Endothelial cell of umbilical vein (primary cell): Measurements from ENCODE around the gene GFOD1. TPM values are rescaled to one million over a fixed set of nuclear protein-coding genes. Genes with fewer than 3 reads are reported as not detected.

Source experiments
- BruUV-seq: library from RNA; stranded (reverse); fragments of 400-500 nt; replicated peaks from 2 replicates; lab custom pipeline; 2021; lab: Mats Ljungman, UMichigan
- CTCF ChIA-PET: fragments of 300-600, 350-600 bp; sonication (Branson Sonifier 250); formaldehyde crosslinking; loops from one replicate; lab custom pipeline; 2021; ENCODE audit warnings: antibody characterized with exemption, inconsistent platforms; lab: Charles Lee
- POLR2A ChIA-PET: fragments of 300-600, 350-600 bp; sonication (Branson Sonifier 250); formaldehyde crosslinking; loops from one replicate; lab custom pipeline; 2021; ENCODE audit warnings: antibody characterized with exemption, inconsistent platforms; lab: Charles Lee
- DNase-seq: peaks from one replicate; pipeline ENCODE4 v3.0.0-alpha.2; 2011; ENCODE audit warnings: low read depth, low spot score
- FAIRE-seq: peaks from 2 replicates; lab custom pipeline; 2011; peaks lifted over from hg19 to GRCh38; lab: Jason Lieb, UNC
- H2AFZ ChIP-seq: 2 replicates; pipeline ENCODE4 v1.6.0; 2012; ENCODE audit warnings: low read depth, low read length, control low read depth, inconsistent platforms
- H3K27ac ChIP-seq: 2 replicates; pipeline ENCODE4 v1.5.1; 2011; ENCODE audit warnings: low read depth, mild to moderate bottlenecking, control low read depth, low read length, moderate library complexity; ENCODE audit not compliant: insufficient read depth
- H3K27me3 ChIP-seq, 2 experiments: 2 replicates each; pipeline versions ENCODE4 v1.6.0 to v1.6.1; 2011; ENCODE audit warnings: low read length in 2 of 2, mixed read lengths in 1 of 2; ENCODE audit not compliant: control insufficient read depth in 2 of 2, insufficient read depth in 2 of 2
- H3K36me3 ChIP-seq, 2 experiments: 2 replicates in 1 of 2; 3 replicates in 1 of 2; pipeline ENCODE4 v1.5.1; 2011; ENCODE audit warnings: low read length in 2 of 2, mild to moderate bottlenecking in 1 of 2, moderate library complexity in 1 of 2; ENCODE audit not compliant: control insufficient read depth in 2 of 2, insufficient read depth in 2 of 2; ENCODE audit errors: extremely low read depth in 1 of 2
- H3K4me1 ChIP-seq: 3 replicates; pipeline ENCODE4 v1.5.1; 2011; ENCODE audit warnings: mild to moderate bottlenecking, low read length; ENCODE audit not compliant: control insufficient read depth, insufficient read depth; ENCODE audit errors: extremely low read depth
- H3K4me2 ChIP-seq: 2 replicates; pipeline ENCODE4 v1.6.1; 2011; ENCODE audit warnings: low read length, control low read depth, mixed read lengths; ENCODE audit not compliant: insufficient read depth
- H3K4me3 ChIP-seq, 3 experiments: fragments of 200-600 bp in 1 of 3; sonication (generic), shearing (Covaris generic) in 1 of 3; replicated peaks in 1 of 3; 2 replicates each; pipeline ENCODE4 v1.5.1; 2011 to 2016; ENCODE audit warnings: control low read depth in 3 of 3, low read length in 3 of 3, mild to moderate bottlenecking in 2 of 3, inconsistent platforms in 1 of 3, low read depth in 1 of 3, moderate library complexity in 1 of 3; ENCODE audit not compliant: insufficient read depth in 1 of 3
- H3K79me2 ChIP-seq: 2 replicates; pipeline ENCODE4 v1.6.0; 2012; ENCODE audit warnings: low read length, inconsistent platforms; ENCODE audit not compliant: control insufficient read depth, insufficient read depth
- H3K9ac ChIP-seq: replicated peaks from 2 replicates; pipeline ENCODE3; 2011; ENCODE audit warnings: low read length, control low read depth; ENCODE audit not compliant: insufficient read depth; ENCODE audit errors: extremely low read depth
- H3K9me1 ChIP-seq: replicated peaks from 3 replicates; pipeline ENCODE4 v1.6.0; 2011; ENCODE audit warnings: mild to moderate bottlenecking, low read length; ENCODE audit not compliant: control insufficient read depth, insufficient read depth; ENCODE audit errors: extremely low read depth
- H3K9me3 ChIP-seq: replicated peaks from 2 replicates; pipeline ENCODE4 v1.5.1; 2012; ENCODE audit warnings: low read length, inconsistent platforms; ENCODE audit not compliant: control insufficient read depth, insufficient read depth
- H4K20me1 ChIP-seq: replicated peaks from 2 replicates; pipeline ENCODE3; 2011; ENCODE audit warnings: mild to moderate bottlenecking, low read length; ENCODE audit not compliant: control insufficient read depth, insufficient read depth; ENCODE audit errors: extremely low read depth
- EZH2 ChIP-seq: IDR thresholded peaks from 2 replicates; pipeline ENCODE4 v1.6.1; 2012; ENCODE audit warnings: borderline replicate concordance, low read depth, mild to moderate bottlenecking, moderate library complexity, low read length, inconsistent platforms; ENCODE audit not compliant: severe bottlenecking
- FOS ChIP-seq: IDR thresholded peaks from 2 replicates; pipeline ENCODE4 v1.6.1; 2011; ENCODE audit warnings: mild to moderate bottlenecking, low read length, moderate library complexity, borderline replicate concordance; ENCODE audit not compliant: insufficient read depth
- GATA2 ChIP-seq: IDR thresholded peaks from 2 replicates; pipeline ENCODE4 v1.7.0; 2011; ENCODE audit warnings: low read depth, mild to moderate bottlenecking, moderate library complexity, mixed read lengths, low read length; ENCODE audit not compliant: insufficient read length, insufficient read depth
- JUN ChIP-seq: IDR thresholded peaks from 2 replicates; pipeline ENCODE4 v1.6.1; 2011; ENCODE audit warnings: borderline replicate concordance, low read depth; ENCODE audit not compliant: insufficient read length, insufficient read depth
- MAX ChIP-seq: IDR thresholded peaks from 2 replicates; pipeline ENCODE4 v1.6.1; 2011; ENCODE audit not compliant: insufficient read depth, insufficient read length
- MYC ChIP-seq: IDR thresholded peaks from one replicate; pipeline ENCODE4 v1.6.1; 2011; ENCODE audit warnings: mild to moderate bottlenecking, low read depth, low read length
- POLR2A ChIP-seq: IDR thresholded peaks from 2 replicates; pipeline ENCODE4 v1.6.1; 2012; ENCODE audit warnings: low read depth, mild to moderate bottlenecking, control low read depth, low read length
- POLR2AphosphoS5 ChIP-seq: IDR thresholded peaks from 2 replicates; pipeline ENCODE4 v1.6.1; 2012; ENCODE audit warnings: low read depth, mild to moderate bottlenecking, control low read depth, low read length, moderate library complexity; ENCODE audit not compliant: insufficient read depth
- dilution Hi-C: fragments of 300-500 bp; cut with MboI; formaldehyde crosslinking; loops from one replicate; pipeline ENCODE4 v1.15.0; 2019; ENCODE audit warnings: low sequenced_read_pairs; ENCODE audit not compliant: extremely low pct_ligation_motif_present
- intact Hi-C: fragments of 100-400 bp; cut with micrococcal nuclease; formaldehyde crosslinking; loops from one replicate; pipeline ENCODE4 v1.10.0; 2022
- polyA plus RNA-seq, 4 experiments: library from polyadenylated mRNA; depleted of rRNA in 3 of 4; stranded (reverse) in 3 of 4; unstranded in 1 of 4; fragments of >200 nt; gene quantifications; 2 replicates each; pipeline versions ENCODE4 v1.2.1 to v1.2.3, GENCODE V29; 2011 to 2012; ENCODE audit warnings: missing spikeins in 1 of 4
- total RNA-seq: library from RNA; stranded (reverse); gene quantifications from 2 replicates; pipeline ENCODE4 v1.2.3, GENCODE V29; 2021
- TF ChIP-seq, protein P1 (sequence below), 2 donors: IDR thresholded peaks; 1 replicate in 1 of 2; 2 replicates in 1 of 2; pipeline ENCODE4 v1.5.1; 2011; ENCODE audit warnings: low read length in 2 of 2, mild to moderate bottlenecking in 2 of 2, moderate library complexity in 2 of 2, control low read depth in 1 of 2, inconsistent platforms in 1 of 2, low read depth in 1 of 2; ENCODE audit not compliant: insufficient read depth in 1 of 2; ENCODE audit errors: extremely low read depth in 1 of 2

GFOD1 gene
- total and polyA plus RNA-seq, 2 donors (not counting 3 experiments of a cell fraction or from before 2014, with no cell fraction given): 12.1 to 24.1 TPM

- Histone ChIP-seq H3K4me1 (no peaks in the 10 kb centered on the region), H3K9me1 (no peaks in the 10 kb centered on the region), H3K36me3 (no peaks in the 10 kb centered on the region), H3K4me2 (no peak overlapping the region), H3K27me3 (no peaks in the 10 kb centered on the region), H3K9me3 (no peaks in the 10 kb centered on the region), H3K4me3 (no peak overlapping the region), H3K9ac (no peak overlapping the region), H2AFZ (no peak overlapping the region), H3K79me2 (peaks cover 2% of the 10 kb centered on the region), H3K27ac (no peak overlapping the region), H4K20me1 (no peaks in the 10 kb centered on the region)
- ChIA-PET CTCF (no interaction called here), POLR2A (no interaction called here)
- FAIRE-seq: no peak
- dilution Hi-C loops (no loop called here), intact Hi-C loops (no loop called here)
- BruUV-seq: no TSS peak
- DNase-seq: no peak
- TF ChIP-seq JUN: no peak
- no peak for TF ChIP-seq FOS
Observed at GRCh38 chr6:13438126-13438525, 49.3 kb downstream of the GFOD1 start.

GRCh38 chr6:13437218-13437996, 50.0 kb downstream of the GFOD1 start:
- BruUV-seq: no TSS peak
- H3K9me3 ChIP-seq: no peaks in the 10 kb centered on the region

More at GRCh38 chr6:13437218-13437996, 50.0 kb downstream of the GFOD1 start:
- Histone ChIP-seq H3K27me3 (no peaks in the 10 kb centered on the region), H3K9me1 (no peaks in the 10 kb centered on the region), H3K9ac (no peak overlapping the region), H3K4me2 (no peak overlapping the region), H2AFZ (no peak overlapping the region), H3K36me3 (no peaks in the 10 kb centered on the region), H3K27ac (no peak overlapping the region), H3K4me3 (no peak overlapping the region), H3K79me2 (peaks cover 2% of the 10 kb centered on the region), H3K4me1 (no peaks in the 10 kb centered on the region), H4K20me1 (no peaks in the 10 kb centered on the region)
- no peak for TF ChIP-seq MYC
- no peak for TF ChIP-seq POLR2A
- no peak for TF ChIP-seq MAX
- no peak for TF ChIP-seq EZH2
- TF ChIP-seq GATA2: no peak
- TF ChIP-seq, protein P1, sequence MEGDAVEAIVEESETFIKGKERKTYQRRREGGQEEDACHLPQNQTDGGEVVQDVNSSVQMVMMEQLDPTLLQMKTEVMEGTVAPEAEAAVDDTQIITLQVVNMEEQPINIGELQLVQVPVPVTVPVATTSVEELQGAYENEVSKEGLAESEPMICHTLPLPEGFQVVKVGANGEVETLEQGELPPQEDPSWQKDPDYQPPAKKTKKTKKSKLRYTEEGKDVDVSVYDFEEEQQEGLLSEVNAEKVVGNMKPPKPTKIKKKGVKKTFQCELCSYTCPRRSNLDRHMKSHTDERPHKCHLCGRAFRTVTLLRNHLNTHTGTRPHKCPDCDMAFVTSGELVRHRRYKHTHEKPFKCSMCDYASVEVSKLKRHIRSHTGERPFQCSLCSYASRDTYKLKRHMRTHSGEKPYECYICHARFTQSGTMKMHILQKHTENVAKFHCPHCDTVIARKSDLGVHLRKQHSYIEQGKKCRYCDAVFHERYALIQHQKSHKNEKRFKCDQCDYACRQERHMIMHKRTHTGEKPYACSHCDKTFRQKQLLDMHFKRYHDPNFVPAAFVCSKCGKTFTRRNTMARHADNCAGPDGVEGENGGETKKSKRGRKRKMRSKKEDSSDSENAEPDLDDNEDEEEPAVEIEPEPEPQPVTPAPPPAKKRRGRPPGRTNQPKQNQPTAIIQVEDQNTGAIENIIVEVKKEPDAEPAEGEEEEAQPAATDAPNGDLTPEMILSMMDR (IDR thresholded peaks at IDR 0.05; ENCODE audit: extremely low read depth in 1 of 2, insufficient read depth in 1 of 2, low read depth in 1 of 2, low read length in 2 of 2): no peak
- TF ChIP-seq FOS: no peak
- no peak for TF ChIP-seq JUN
- TF ChIP-seq POLR2AphosphoS5: no peak
- dilution Hi-C loops: no loop called here
- CTCF ChIA-PET: interaction anchor here (1.4 kb wide), 2 partner anchors 15 to 137 kb away, joined by 3 to 6 read pairs; partner anchors contain the start of gene SIRT5
- DNase-seq (no peak), FAIRE-seq (no peak)
- POLR2A ChIA-PET: no interaction called here
- intact Hi-C loops: no loop called here
